Keratinocyte (primary cell): Measurements from ENCODE around the gene UTP11. TPM values are rescaled to one million over a fixed set of nuclear protein-coding genes. Genes with fewer than 3 reads are reported as not detected.
A peak's percentile ranks its signal among the peaks of the same experiment; 100 is the strongest.
"Not testable (repeated sequence)": the region's sequence is repeated elsewhere in the genome, so short reads cannot be mapped to it uniquely, and the experiment has no call there.

Experiments used
- DNase-seq: peaks from one replicate; pipeline ENCODE4 v3.0.0-alpha.2; 2011; ENCODE audit warnings: low read depth, missing footprints, low spot score
- FAIRE-seq: peaks from 2 replicates; lab custom pipeline; 2011; peaks lifted over from hg19 to GRCh38; lab: Jason Lieb, UNC
- H2AFZ ChIP-seq: 2 replicates; pipeline ENCODE4 v1.6.0; 2012; ENCODE audit warnings: low read length, control low read depth, inconsistent platforms; ENCODE audit not compliant: control insufficient read depth
- H3K27ac ChIP-seq: 2 replicates; pipeline ENCODE4 v1.5.1; 2011; ENCODE audit warnings: low read length; ENCODE audit not compliant: control insufficient read depth, insufficient read depth
- H3K27me3 ChIP-seq: 3 replicates; pipeline ENCODE4 v1.6.0; 2011; ENCODE audit warnings: low read length; ENCODE audit not compliant: control insufficient read depth, insufficient read depth; ENCODE audit errors: extremely low read depth
- H3K36me3 ChIP-seq, 2 experiments: 2 replicates in 1 of 2; 3 replicates in 1 of 2; pipeline ENCODE4 v1.5.1; 2011; ENCODE audit warnings: low read length in 2 of 2, mild to moderate bottlenecking in 1 of 2; ENCODE audit not compliant: control insufficient read depth in 2 of 2, insufficient read depth in 2 of 2; ENCODE audit errors: extremely low read depth in 1 of 2
- H3K4me1 ChIP-seq: 3 replicates; pipeline ENCODE4 v1.5.1; 2011; ENCODE audit warnings: low read length; ENCODE audit not compliant: control insufficient read depth, insufficient read depth; ENCODE audit errors: extremely low read depth
- H3K4me2 ChIP-seq: 3 replicates; pipeline ENCODE4 v1.6.0; 2011; ENCODE audit warnings: low read depth, low read length; ENCODE audit not compliant: control insufficient read depth, insufficient read depth; ENCODE audit errors: extremely low read depth
- H3K4me3 ChIP-seq, 3 experiments: fragments of 200-600 bp in 1 of 3; sonication (generic) in 1 of 3; 2 replicates in 2 of 3; 3 replicates in 1 of 3; pipeline ENCODE4 v1.5.1; 2011 to 2016; ENCODE audit warnings: low read length in 3 of 3, mild to moderate bottlenecking in 3 of 3, control low read depth in 2 of 3, inconsistent platforms in 1 of 3, low read depth in 1 of 3, mixed read lengths in 1 of 3, mixed run types in 1 of 3, moderate library complexity in 1 of 3; ENCODE audit not compliant: control insufficient read depth in 2 of 3, insufficient read depth in 2 of 3; ENCODE audit errors: extremely low read depth in 1 of 3
- H3K79me2 ChIP-seq: 2 replicates; pipeline ENCODE4 v1.6.0; 2012; ENCODE audit warnings: low read length; ENCODE audit not compliant: control insufficient read depth, insufficient read depth
- H3K9ac ChIP-seq: 3 replicates; pipeline ENCODE4 v1.6.0; 2011; ENCODE audit warnings: low read length; ENCODE audit not compliant: control insufficient read depth, insufficient read depth; ENCODE audit errors: extremely low read depth
- H3K9me1 ChIP-seq: 3 replicates; pipeline ENCODE4 v1.6.0; 2011; ENCODE audit warnings: low read length; ENCODE audit not compliant: control insufficient read depth, insufficient read depth; ENCODE audit errors: extremely low read depth
- H3K9me3 ChIP-seq: 2 replicates; pipeline ENCODE4 v1.5.1; 2012; ENCODE audit warnings: low read depth, low read length; ENCODE audit not compliant: control insufficient read depth
- H4K20me1 ChIP-seq: 3 replicates; pipeline ENCODE4 v1.6.0; 2011; ENCODE audit warnings: low read length; ENCODE audit not compliant: control insufficient read depth, insufficient read depth; ENCODE audit errors: extremely low read depth
- EZH2 ChIP-seq: IDR thresholded peaks from one replicate; pipeline ENCODE4 v1.6.1; 2012; ENCODE audit warnings: inconsistent platforms, mild to moderate bottlenecking, low read length, moderate library complexity
- dilution Hi-C: fragments of 300-500 bp; cut with MboI; formaldehyde crosslinking; loops from one replicate; pipeline ENCODE4 v1.7.0; 2020; ENCODE audit warnings: low sequenced_read_pairs; ENCODE audit not compliant: extremely low pct_ligation_motif_present
- polyA plus RNA-seq, 5 experiments: library from polyadenylated mRNA; depleted of rRNA in 3 of 5; stranded (reverse) in 3 of 5; stranded (forward) in 1 of 5; unstranded in 1 of 5; fragments of >200 nt; gene quantifications; 1 replicate in 1 of 5; 2 replicates in 3 of 5; 3 replicates in 1 of 5; pipeline versions ENCODE4 v1.2.1 to v1.2.3, GENCODE V29; 2011 to 2012; ENCODE audit warnings: missing spikeins in 2 of 5, low read depth in 1 of 5, low replicate concordance in 1 of 5
- TF ChIP-seq, protein P1 (sequence below), 3 experiments: IDR thresholded peaks in 1 of 3; conservative IDR thresholded peaks in 1 of 3; optimal IDR thresholded peaks in 1 of 3; 2 replicates in 2 of 3; 3 replicates in 1 of 3; pipeline versions ENCODE3 to v1.5.1; 2011; ENCODE audit warnings: low read length in 3 of 3, mild to moderate bottlenecking in 3 of 3, moderate library complexity in 2 of 3, control low read depth in 1 of 3, inconsistent platforms in 1 of 3; ENCODE audit not compliant: insufficient read depth in 2 of 3; ENCODE audit errors: extremely low read depth in 1 of 3

UTP11 gene
- polyA plus RNA-seq, 1 donor (not counting 4 experiments of a cell fraction or from before 2014, with no cell fraction given), result 50.0 TPM

- Histone ChIP-seq H3K36me3 (peaks cover 0 to under 1% of the 10 kb centered on the region in 2 experiments), H3K4me3 (peak overlapping the region in 2 of 3 experiments; percentile 13 to 36), H3K4me1 (peaks cover 56% of the 10 kb centered on the region), H4K20me1 (peaks cover 4% of the 10 kb centered on the region), H3K79me2 (no peaks in the 10 kb centered on the region), H3K9me3 (no peaks in the 10 kb centered on the region), H3K9ac (peak overlapping the region; percentile 81), H3K27ac (peak overlapping the region; percentile 98), H3K4me2 (peak overlapping the region; percentile 73), H3K27me3 (no peaks in the 10 kb centered on the region), H2AFZ (no peak overlapping the region), H3K9me1 (no peaks in the 10 kb centered on the region)
- DNase-seq, result no peak
- dilution Hi-C loops, result no loop called here
- FAIRE-seq, result no peak
- TF ChIP-seq, protein P1, sequence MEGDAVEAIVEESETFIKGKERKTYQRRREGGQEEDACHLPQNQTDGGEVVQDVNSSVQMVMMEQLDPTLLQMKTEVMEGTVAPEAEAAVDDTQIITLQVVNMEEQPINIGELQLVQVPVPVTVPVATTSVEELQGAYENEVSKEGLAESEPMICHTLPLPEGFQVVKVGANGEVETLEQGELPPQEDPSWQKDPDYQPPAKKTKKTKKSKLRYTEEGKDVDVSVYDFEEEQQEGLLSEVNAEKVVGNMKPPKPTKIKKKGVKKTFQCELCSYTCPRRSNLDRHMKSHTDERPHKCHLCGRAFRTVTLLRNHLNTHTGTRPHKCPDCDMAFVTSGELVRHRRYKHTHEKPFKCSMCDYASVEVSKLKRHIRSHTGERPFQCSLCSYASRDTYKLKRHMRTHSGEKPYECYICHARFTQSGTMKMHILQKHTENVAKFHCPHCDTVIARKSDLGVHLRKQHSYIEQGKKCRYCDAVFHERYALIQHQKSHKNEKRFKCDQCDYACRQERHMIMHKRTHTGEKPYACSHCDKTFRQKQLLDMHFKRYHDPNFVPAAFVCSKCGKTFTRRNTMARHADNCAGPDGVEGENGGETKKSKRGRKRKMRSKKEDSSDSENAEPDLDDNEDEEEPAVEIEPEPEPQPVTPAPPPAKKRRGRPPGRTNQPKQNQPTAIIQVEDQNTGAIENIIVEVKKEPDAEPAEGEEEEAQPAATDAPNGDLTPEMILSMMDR (optimal IDR thresholded peaks at IDR 0.05 in 1 of 3, IDR thresholded peaks at IDR 0.05 in 1 of 3, conservative IDR thresholded peaks at IDR 0.05 in 1 of 3; ENCODE audit: extremely low read depth in 1 of 3, insufficient read depth in 2 of 3, low read length in 3 of 3), result no peak
- no peak for TF ChIP-seq EZH2
Measured at GRCh38 chr1:38030596-38031512, 18.3 kb downstream of the UTP11 start.

GRCh38 chr1:38031513-38031866, 19.0 kb downstream of the UTP11 start:
- no peak overlapping the region for H2AFZ ChIP-seq
- H3K27ac ChIP-seq, result no peak overlapping the region
- H3K36me3 ChIP-seq, result no peaks in the 10 kb centered on the region
- no peaks in the 10 kb centered on the region for H3K9me1 ChIP-seq
- H4K20me1 ChIP-seq, result peaks cover 4% of the 10 kb centered on the region
- H3K4me3 ChIP-seq, result no peak overlapping the region
- TF ChIP-seq, protein P1 (optimal IDR thresholded peaks at IDR 0.05 in 1 of 3, IDR thresholded peaks at IDR 0.05 in 1 of 3, conservative IDR thresholded peaks at IDR 0.05 in 1 of 3; ENCODE audit: extremely low read depth in 1 of 3, insufficient read depth in 2 of 3, low read length in 3 of 3), result no peak
- no peak for TF ChIP-seq EZH2
- DNase-seq (no peak), FAIRE-seq (no peak)
- H3K27me3 ChIP-seq, result no peaks in the 10 kb centered on the region
- H3K4me2 ChIP-seq, result no peak overlapping the region
- dilution Hi-C loops, result no loop called here
- H3K79me2 ChIP-seq, result no peaks in the 10 kb centered on the region
- no peaks in the 10 kb centered on the region for H3K9me3 ChIP-seq
- H3K4me1 ChIP-seq, result peaks cover 50% of the 10 kb centered on the region
- H3K9ac ChIP-seq, result no peak overlapping the region

DNA sequence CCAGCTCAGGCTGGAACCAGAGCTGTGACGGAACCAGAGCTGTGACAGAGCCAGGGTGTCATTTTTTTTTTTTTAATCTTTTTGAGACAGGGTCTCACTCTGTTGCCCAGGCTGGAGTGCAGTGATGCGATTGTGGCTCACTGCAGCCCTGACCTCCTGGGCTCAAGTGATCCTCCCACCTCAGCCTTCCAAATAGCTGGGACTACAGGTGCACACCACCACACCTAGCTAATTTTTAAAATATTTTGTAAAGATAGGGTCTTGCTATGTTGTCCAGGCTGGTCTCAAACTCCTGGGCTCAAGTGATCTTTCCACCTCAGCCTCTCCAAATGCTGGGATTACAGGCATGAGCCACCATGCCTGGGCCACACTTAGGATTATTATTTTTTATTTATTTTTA, 20.5 kb downstream of the UTP11 start:
- H3K36me3 ChIP-seq, result not testable (repeated sequence)

More for the DNA sequence above, 20.5 kb downstream of the UTP11 start:
- H4K20me1 ChIP-seq, H3K9ac ChIP-seq, H3K79me2 ChIP-seq, H2AFZ ChIP-seq, FAIRE-seq, H3K9me3 ChIP-seq, H3K27ac ChIP-seq, DNase-seq, dilution Hi-C loops, H3K9me1 ChIP-seq, H3K4me2 ChIP-seq, H3K27me3 ChIP-seq, H3K4me3 ChIP-seq: not testable (repeated sequence)
- peaks cover 43% of the 10 kb centered on the region for H3K4me1 ChIP-seq
